A673 (cell line): ENCODE results near the gene HPX.

Experiments
- EZH2 ChIP-seq: fragments of 200-600 bp; sonication (generic); IDR thresholded peaks from 2 replicates; pipeline ENCODE4 v1.6.1; 2017; ENCODE audit warnings: borderline replicate concordance, low read depth, mild to moderate bottlenecking, mixed read lengths, antibody characterized with exemption, low read length; ENCODE audit not compliant: poor library complexity, severe bottlenecking
- TF ChIP-seq, protein P1 (sequence below): fragments of 300-800, 200-600 bp; sonication (generic); conservative IDR thresholded peaks from 2 replicates; pipeline ENCODE4 v1.5.1; 2017; ENCODE audit warnings: low read depth, mild to moderate bottlenecking, antibody characterized with exemption, low read length, moderate library complexity, mixed read lengths

DNA sequence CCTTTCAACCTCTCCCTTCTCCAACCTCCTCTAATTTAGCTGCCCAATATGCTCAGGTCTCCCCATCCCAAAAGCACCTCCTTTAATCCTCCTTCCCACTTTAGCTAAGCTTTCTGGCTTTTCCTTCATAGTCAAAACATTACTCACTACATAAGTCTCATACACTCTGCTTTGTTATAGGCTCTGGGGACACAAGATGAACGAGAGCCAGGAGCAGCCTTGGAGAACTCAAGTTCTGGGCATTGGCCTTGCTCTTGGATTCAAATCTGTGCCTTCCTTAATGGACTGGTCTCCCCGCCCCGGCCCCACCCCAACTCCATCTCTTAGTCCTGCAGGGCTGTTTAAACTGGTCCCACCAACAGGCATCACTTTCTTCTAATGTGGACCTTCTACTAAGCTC lies 11.4 kb upstream of the HPX start:
- TF ChIP-seq, protein P1, sequence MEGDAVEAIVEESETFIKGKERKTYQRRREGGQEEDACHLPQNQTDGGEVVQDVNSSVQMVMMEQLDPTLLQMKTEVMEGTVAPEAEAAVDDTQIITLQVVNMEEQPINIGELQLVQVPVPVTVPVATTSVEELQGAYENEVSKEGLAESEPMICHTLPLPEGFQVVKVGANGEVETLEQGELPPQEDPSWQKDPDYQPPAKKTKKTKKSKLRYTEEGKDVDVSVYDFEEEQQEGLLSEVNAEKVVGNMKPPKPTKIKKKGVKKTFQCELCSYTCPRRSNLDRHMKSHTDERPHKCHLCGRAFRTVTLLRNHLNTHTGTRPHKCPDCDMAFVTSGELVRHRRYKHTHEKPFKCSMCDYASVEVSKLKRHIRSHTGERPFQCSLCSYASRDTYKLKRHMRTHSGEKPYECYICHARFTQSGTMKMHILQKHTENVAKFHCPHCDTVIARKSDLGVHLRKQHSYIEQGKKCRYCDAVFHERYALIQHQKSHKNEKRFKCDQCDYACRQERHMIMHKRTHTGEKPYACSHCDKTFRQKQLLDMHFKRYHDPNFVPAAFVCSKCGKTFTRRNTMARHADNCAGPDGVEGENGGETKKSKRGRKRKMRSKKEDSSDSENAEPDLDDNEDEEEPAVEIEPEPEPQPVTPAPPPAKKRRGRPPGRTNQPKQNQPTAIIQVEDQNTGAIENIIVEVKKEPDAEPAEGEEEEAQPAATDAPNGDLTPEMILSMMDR, result no peak
- no peak for TF ChIP-seq EZH2
